Body of pancreas (tissue), 4 donors: ENCODE measurements around the gene USF3. TPM values are rescaled to one million over a fixed set of nuclear protein-coding genes. Genes with fewer than 3 reads are reported as not detected.

ENCODE experiments used
- ATAC-seq: fragments of 150-250 bp; one replicate; pipeline ENCODE4 v1.9.1; 2016
- DNase-seq, 4 donors: peaks; one replicate each; pipeline ENCODE4 v3.0.0-alpha.2; 2019
- H3K27ac ChIP-seq, 4 donors: fragments of 200-600 bp; sonication (generic); 1 replicate in 3 of 4; 2 replicates in 1 of 4; pipeline versions ENCODE4 v1.5.1 to v1.6.1; 2016 to 2019; ENCODE audit warnings: mild to moderate bottlenecking in 1 of 4, mixed read lengths in 1 of 4, moderate library complexity in 1 of 4
- H3K27me3 ChIP-seq, 2 donors: fragments of 200-600 bp; sonication (generic); one replicate each; pipeline ENCODE4 v1.6.0; 2016; ENCODE audit warnings: mild to moderate bottlenecking in 1 of 2
- H3K36me3 ChIP-seq, 2 donors: fragments of 200-600 bp; sonication (generic); replicated peaks in 1 of 2; 2 replicates each; pipeline ENCODE4 v1.5.1; 2016; ENCODE audit warnings: low read depth in 2 of 2; ENCODE audit not compliant: insufficient read depth in 1 of 2
- H3K4me1 ChIP-seq: fragments of 200-600 bp; sonication (generic); one replicate; pipeline ENCODE4 v1.6.0; 2016
- H3K4me3 ChIP-seq, 2 donors: fragments of 200-600 bp; sonication (generic); 1 replicate in 1 of 2; 2 replicates in 1 of 2; pipeline ENCODE4 v1.5.1; 2016 to 2019
- H3K9me3 ChIP-seq, 3 donors: fragments of 200-600 bp; sonication (generic); 1 replicate in 2 of 3; 2 replicates in 1 of 3; pipeline ENCODE4 v1.5.1; 2016
- POLR2A ChIP-seq, 3 donors: fragments of 450-650 bp; IDR thresholded peaks; one replicate each; pipeline ENCODE4 v1.6.1; 2016; ENCODE audit warnings: antibody characterized with exemption in 3 of 3, mild to moderate bottlenecking in 2 of 3
- WGBS, 2 donors: methylation state at CpG; one replicate each; pipeline ENCODE4 v1.1.5; 2017; 5-methylcytosine and 5-hydroxymethylcytosine counted together
- intact Hi-C: fragments of 100-400 bp; cut with DNase I; formaldehyde crosslinking; loops from one replicate; pipeline ENCODE4 v1.15.1; 2023
- total RNA-seq, 2 donors: library from RNA; depleted of rRNA; stranded (reverse); fragments of >200 nt; gene quantifications; one replicate each; pipeline ENCODE4 v1.1.0, GENCODE V29; 2016
- TF ChIP-seq, protein P1 (sequence below), 7 experiments: fragments of 450-650 bp in 4 of 7; fragments of 200-600 bp in 3 of 7; sonication (generic) in 3 of 7; IDR thresholded peaks; one replicate each; pipeline ENCODE4 v1.5.1; 2016 to 2019; ENCODE audit warnings: antibody characterized with exemption in 7 of 7

Gene USF3
- total RNA-seq, 2 donors from 2014 or later: 10.5 to 13.2 TPM

DNA sequence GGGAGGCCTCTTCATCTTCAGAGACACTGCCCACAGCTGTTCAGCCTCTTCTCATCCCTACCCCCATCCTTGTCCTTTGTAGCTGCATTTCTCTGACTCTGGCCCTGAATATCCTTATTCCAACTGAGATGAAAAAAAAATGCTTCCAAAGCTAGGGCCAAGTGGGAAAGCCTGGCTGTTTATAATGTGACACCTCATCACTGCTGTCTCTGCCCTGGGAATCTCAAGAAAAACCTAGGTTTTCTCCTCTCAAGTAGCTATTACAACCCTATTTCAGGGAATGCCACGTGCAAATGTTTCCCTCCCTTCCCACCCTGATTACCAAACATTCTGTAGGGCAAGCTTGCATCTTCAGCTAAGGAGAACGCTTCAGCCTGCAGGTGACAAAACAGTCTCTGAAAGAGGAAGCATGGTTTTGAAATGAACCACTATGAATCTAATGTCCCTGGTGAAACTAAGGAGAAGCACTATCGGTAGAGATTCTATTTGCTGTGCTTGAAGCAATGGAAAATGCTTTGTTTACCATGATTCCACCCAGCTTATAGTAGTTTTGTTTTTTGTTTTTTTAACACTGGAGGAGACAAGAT, 65.4 kb downstream of the USF3 start:
- Histone ChIP-seq H3K4me1 (peaks cover 6% of the 10 kb centered on the region), H3K4me3 (no peak overlapping the region), H3K27ac (no peak overlapping the region), H3K9me3 (no peaks in the 10 kb centered on the region), H3K36me3 (no peaks in the 10 kb centered on the region), H3K27me3 (no peaks in the 10 kb centered on the region)
- WGBS, 2 donors: 56 to 82% methylated on average over 3 of the region's 3 CpGs
- TF ChIP-seq, protein P1, sequence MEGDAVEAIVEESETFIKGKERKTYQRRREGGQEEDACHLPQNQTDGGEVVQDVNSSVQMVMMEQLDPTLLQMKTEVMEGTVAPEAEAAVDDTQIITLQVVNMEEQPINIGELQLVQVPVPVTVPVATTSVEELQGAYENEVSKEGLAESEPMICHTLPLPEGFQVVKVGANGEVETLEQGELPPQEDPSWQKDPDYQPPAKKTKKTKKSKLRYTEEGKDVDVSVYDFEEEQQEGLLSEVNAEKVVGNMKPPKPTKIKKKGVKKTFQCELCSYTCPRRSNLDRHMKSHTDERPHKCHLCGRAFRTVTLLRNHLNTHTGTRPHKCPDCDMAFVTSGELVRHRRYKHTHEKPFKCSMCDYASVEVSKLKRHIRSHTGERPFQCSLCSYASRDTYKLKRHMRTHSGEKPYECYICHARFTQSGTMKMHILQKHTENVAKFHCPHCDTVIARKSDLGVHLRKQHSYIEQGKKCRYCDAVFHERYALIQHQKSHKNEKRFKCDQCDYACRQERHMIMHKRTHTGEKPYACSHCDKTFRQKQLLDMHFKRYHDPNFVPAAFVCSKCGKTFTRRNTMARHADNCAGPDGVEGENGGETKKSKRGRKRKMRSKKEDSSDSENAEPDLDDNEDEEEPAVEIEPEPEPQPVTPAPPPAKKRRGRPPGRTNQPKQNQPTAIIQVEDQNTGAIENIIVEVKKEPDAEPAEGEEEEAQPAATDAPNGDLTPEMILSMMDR (IDR thresholded peaks at IDR 0.05): no peak
- no peak for TF ChIP-seq POLR2A (IDR thresholded peaks at IDR 0.05)
- intact Hi-C loops: no loop called here
- no peak for DNase-seq
- no peak for ATAC-seq

DNA sequence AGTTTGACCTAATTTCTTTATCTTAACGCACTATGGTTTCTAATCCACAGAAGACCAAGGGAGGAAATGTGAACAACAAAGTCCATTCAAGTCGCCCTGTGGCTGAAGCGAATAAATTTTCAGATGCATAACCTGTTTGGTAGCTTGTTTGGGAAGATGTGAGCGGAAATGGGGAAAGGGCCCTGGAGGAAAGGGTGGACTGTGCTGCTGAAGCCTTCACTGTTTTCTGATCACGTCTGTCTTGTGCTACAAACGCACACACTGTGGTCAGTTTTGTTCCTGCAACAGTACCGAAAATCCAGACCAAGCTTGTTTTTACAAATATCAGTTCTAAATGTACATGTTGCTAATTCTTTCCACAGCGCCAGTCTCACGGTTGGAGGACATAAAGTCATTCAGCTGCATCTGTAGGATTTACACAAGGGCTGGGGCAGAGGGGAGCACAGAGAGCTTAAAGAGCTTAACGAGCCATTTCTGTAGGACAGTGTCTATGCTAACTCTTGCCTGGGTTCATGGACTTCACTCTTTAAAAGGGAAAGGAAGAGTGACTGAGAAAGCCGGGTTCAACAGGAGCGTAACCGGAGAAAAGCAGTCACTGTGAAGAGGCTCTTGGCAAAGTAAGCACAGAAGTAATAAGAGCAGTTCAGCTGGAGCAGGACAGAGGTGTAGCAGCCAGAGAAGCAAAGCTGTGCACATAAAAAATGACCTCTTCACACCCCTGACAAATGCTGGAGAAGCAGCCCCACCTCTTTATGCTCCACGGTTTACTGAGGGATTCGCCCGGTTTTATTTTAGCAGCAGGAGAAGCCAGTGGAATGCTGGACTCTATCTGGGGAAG, 66.6 kb downstream of the USF3 start:
- H3K4me1 ChIP-seq: peaks cover 6% of the 10 kb centered on the region
- H3K27me3 ChIP-seq: no peaks in the 10 kb centered on the region
- H3K4me3 ChIP-seq: no peak overlapping the region
- ATAC-seq (no peak), DNase-seq (no peak)
- H3K27ac ChIP-seq: no peak overlapping the region
- H3K36me3 ChIP-seq: no peaks in the 10 kb centered on the region
- intact Hi-C loops: loop anchor here (10.0 kb wide), 1 partner anchor 135 kb away; no protein-coding TSS in a partner anchor
- TF ChIP-seq POLR2A (IDR thresholded peaks at IDR 0.05): no peak
- TF ChIP-seq, protein P1 (IDR thresholded peaks at IDR 0.05): no peak
- WGBS, 2 donors: 80 to 82% methylated on average over 16 of the region's 16 CpGs
- H3K9me3 ChIP-seq: no peaks in the 10 kb centered on the region

DNA sequence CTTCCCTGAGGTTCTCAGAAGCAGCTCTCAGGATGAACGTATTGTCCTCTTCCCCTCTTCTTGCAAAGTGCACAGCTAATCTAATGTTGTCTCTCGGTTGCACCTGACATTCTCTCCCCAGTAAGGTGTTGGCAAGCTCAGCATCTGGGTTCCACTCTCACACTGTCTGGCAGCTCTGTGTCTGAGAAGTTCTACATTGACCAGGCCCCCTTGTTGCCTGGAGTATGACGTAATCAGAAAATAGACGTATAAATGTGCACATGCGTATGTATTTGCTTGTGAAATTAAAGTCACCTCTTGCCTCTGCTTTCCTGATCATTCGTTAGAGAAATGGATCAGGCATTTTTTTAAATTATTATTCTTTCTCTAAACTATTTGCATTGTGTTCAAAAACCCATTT, 67.7 kb downstream of the USF3 start:
- H3K9me3 ChIP-seq: no peaks in the 10 kb centered on the region
- H3K27ac ChIP-seq: no peak overlapping the region
- no peaks in the 10 kb centered on the region for H3K36me3 ChIP-seq
- DNase-seq: no peak
- H3K27me3 ChIP-seq: no peaks in the 10 kb centered on the region
- intact Hi-C loops: loop anchor here (10.0 kb wide), 1 partner anchor 134 kb away; no protein-coding TSS in a partner anchor
- TF ChIP-seq POLR2A (IDR thresholded peaks at IDR 0.05): no peak
- TF ChIP-seq, protein P1 (IDR thresholded peaks at IDR 0.05): no peak
- whole genome bisulfite sequencing, 2 donors: 81 to 89% methylated on average over 6 of the region's 6 CpGs
- ATAC-seq: no peak
- no peak overlapping the region for H3K4me3 ChIP-seq
- peaks cover 6% of the 10 kb centered on the region for H3K4me1 ChIP-seq

DNA sequence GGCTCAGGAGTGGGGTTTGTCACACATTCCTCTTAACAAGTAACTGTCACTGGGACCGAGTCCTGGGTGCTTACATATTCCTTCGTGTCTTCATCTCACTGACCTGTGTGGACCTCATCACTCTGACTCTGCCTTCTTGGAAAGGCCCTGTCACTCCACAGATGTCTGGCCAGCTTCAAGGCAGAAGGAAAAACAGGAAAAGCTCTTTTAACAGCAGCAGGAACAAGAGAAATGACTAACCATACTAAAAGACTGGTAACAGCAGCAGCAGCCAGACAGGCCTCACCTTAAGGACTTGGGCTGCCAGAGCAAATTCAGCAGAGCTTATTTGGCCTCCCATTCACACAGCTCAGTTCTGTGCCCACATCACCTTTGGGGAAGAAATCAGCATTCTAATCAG, 68.1 kb downstream of the USF3 start:
- H3K9me3 ChIP-seq: no peaks in the 10 kb centered on the region
- H3K27me3 ChIP-seq: no peaks in the 10 kb centered on the region
- H3K27ac ChIP-seq: no peak overlapping the region
- ATAC-seq: no peak
- intact Hi-C loops: loop anchor here (10.0 kb wide), 1 partner anchor 134 kb away; no protein-coding TSS in a partner anchor
- H3K4me3 ChIP-seq: no peak overlapping the region
- no peaks in the 10 kb centered on the region for H3K36me3 ChIP-seq
- no peak for DNase-seq
- whole genome bisulfite sequencing, 2 donors: 80 to 87% methylated on average over 2 of the region's 2 CpGs
- TF ChIP-seq POLR2A (IDR thresholded peaks at IDR 0.05): no peak
- TF ChIP-seq, protein P1 (IDR thresholded peaks at IDR 0.05): no peak
- H3K4me1 ChIP-seq: peaks cover 6% of the 10 kb centered on the region
